NCI-H2107 treated with DMSO at 0.1 percent for 48 hours (cell line): ENCODE data around the gene FRMPD2.
A peak's percentile ranks its signal among the peaks of the same experiment; 100 is the strongest.

ENCODE experiments used
- DNase-seq: peaks from one replicate; lab custom pipeline; 2025; ENCODE audit not compliant: unreplicated experiment; lab: John Stamatoyannopoulos, UW

Gene FRMPD2

DNA sequence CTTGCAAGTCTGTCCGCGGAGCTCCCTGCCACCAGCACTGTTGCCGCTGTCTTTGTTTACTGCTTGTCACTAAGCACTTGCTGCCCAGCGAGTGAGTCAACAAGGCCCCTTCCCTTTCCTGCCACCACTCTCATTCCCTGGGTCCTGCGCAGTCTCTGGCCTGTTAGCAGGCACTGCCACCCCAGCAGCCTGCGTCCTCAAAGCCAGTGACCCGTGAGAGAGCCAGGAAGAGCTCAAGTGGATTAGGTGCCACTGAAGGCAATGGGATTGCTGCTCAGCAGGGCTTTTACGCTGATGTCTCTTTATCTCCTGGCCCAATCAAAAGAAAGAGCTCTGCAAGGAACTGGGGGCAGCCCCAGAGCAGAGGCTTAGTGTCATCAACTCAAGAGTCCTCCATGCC, at the start of gene FRMPD2:
Gene FRMPD2, minus strand, starts transcription at position 61 of the 400 bp plus-strand sequence. CDS start 129 bp downstream, outside the sequence.
- no peak for DNase-seq

DNA sequence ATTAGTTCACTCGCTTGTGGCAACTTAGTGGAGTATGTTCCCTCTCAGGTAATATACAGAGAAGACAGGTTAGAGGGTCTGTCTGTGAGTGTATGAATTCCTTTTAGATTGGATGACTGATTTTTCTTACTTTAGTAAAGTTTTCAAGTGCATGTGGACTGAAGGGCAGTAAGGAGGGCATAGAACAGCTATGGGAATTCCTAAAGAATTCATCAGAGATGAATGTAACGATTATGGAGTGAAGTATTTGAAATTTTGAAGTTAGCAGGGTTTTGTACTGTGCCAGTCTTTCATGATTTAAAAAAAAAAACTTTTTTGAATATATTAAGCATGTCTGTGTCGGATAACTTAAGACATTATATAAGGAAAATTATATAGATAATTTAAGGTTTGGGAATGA, 47.5 kb upstream of the FRMPD2 start:
- no peak for DNase-seq

DNA sequence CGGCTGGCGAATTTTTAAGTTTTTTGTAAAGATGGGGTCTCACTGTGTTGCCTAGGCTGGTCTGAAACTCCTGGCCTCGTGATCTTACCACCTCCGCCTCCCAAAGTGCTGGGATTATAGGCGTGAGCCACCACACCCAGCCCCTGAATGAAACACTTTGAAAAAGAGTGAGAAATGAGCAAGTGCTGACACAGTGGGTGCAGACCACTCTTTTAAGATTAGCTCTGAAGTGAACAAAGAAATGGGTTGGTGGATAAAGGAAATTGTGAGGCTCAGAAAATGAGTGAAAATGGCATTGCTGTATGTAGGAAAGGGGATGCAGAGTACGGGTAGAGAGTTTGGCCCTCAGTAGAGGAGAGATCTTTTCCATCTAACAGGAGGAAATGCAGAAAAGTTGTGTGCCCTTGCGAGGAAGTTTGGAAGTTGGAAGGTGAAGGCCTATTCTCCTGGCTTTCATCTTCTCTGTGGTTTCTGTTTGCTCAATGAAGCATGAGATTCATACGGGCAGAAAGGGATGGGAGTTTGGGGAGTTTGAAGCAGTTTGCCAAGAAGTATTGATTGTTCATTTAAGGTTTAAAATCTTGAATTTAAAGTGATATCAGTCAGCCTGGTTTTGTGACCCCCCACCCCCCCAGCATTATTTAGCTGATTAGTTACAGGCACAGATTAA, 43.0 kb upstream of the FRMPD2 start:
- no peak for DNase-seq

GRCh38 chr10:48316236-48316635, 41.7 kb upstream of the FRMPD2 start:
- DNase-seq = no peak

- no peak for DNase-seq
These were observed 39.6 kb upstream of the FRMPD2 start for GRCh38 chr10:48314107-48314506.

- DNase-seq = no peak
These were observed 35.3 kb upstream of the FRMPD2 start for GRCh38 chr10:48309711-48310226.

GRCh38 chr10:48307711-48308018, 33.2 kb upstream of the FRMPD2 start:
- DNase-seq = no peak

GRCh38 chr10:48306870-48307710, 32.6 kb upstream of the FRMPD2 start:
- DNase-seq = no peak

- peak; percentile 30 for DNase-seq
These were observed 31.9 kb upstream of the FRMPD2 start, which contains the start of gene MAPK8 for GRCh38 chr10:48306265-48306869. Gene MAPK8 (plus strand): TSS chr10:48306677. CDS start chr10:48401661, 94,984 bp downstream.

- no peak for DNase-seq
These were observed 31.4 kb upstream of the FRMPD2 start for GRCh38 chr10:48305905-48306264.

GRCh38 chr10:48302515-48303476, 28.3 kb upstream of the FRMPD2 start:
- no peak for DNase-seq

DNA sequence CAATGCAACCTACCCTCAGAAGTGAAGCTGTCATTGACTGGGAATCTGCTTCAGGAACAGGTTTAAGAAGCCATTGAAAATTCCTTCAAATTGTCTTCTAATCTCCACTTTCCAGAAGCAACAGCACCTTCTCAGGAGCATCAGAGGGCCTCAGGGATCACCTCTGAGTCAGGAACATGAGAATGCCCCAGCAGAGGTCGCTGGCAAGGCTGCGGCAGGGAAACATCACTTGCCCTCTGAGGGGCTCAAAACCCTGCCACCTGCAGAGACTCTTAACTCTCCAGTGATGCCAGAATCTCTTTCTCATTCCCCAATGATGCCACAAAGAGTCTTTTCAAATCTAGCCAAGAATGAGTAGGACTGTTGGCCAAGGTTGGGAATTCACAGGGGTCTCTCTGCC, 26.1 kb upstream of the FRMPD2 start:
- no peak for DNase-seq

GRCh38 chr10:48299692-48300091, 25.2 kb upstream of the FRMPD2 start:
- no peak for DNase-seq

GRCh38 chr10:48299066-48299465, 24.6 kb upstream of the FRMPD2 start:
- DNase-seq = no peak

DNA sequence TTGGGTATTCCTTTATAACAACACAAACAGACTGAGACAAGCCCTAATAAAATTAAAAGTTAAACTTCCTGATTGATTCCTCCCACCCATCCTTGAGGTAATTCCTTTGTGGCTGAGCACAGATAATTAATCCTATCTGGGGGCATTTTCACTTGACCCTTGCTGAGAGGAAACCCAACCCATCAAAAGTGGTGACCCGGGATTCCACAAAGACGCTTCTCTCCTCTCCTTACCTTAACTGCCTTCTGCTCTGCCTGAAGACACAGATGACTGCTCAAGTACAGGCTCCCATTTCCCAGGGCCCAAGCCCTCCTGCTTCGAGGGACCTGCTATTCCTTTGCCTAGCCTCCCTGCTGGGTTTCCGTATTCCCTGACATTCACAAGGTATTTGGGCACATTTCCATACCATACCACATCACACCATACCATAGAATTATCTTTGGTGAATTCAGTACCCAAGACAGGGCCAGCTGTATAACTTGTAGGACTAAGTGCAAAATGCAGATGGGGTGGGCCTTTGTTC, 22.1 kb upstream of the FRMPD2 start:
- DNase-seq = no peak

- no peak for DNase-seq
These were observed 19.9 kb upstream of the FRMPD2 start for GRCh38 chr10:48294431-48294830.

GRCh38 chr10:48292616-48293015, 18.1 kb upstream of the FRMPD2 start:
- no peak for DNase-seq

GRCh38 chr10:48291190-48291589, 16.7 kb upstream of the FRMPD2 start:
- DNase-seq = no peak

- DNase-seq = no peak
These were observed 15.8 kb upstream of the FRMPD2 start for GRCh38 chr10:48290286-48290685.

GRCh38 chr10:48289501-48290238, 15.2 kb upstream of the FRMPD2 start:
- DNase-seq = peak; percentile 16
